Adrenal gland (tissue), 12 donors: ENCODE measurements around the gene GMDS. TPM values are rescaled to one million over a fixed set of nuclear protein-coding genes. Genes with fewer than 3 reads are reported as not detected.

Experiments used
- DNase-seq, 7 donors: peaks; one replicate each; pipeline ENCODE4 v3.0.0-alpha.2; 2019 to 2020
- H3K27ac ChIP-seq, 5 donors: fragments of 200-600 bp; sonication (generic) in 4 of 5; 1 replicate in 3 of 5; 2 replicates in 2 of 5; pipeline versions ENCODE4 v1.5.1 to v1.8.0; 2016 to 2020; ENCODE audit warnings: mild to moderate bottlenecking in 1 of 5
- H3K27me3 ChIP-seq: fragments of 200-600 bp; 2 replicates; pipeline ENCODE4 v1.8.0; 2021
- H3K36me3 ChIP-seq, 2 donors: fragments of 200-600 bp; replicated peaks in 1 of 2; 1 replicate in 1 of 2; 2 replicates in 1 of 2; pipeline versions ENCODE4 v1.5.1 to v1.8.0; 2018 to 2022
- H3K4me1 ChIP-seq, 2 donors: fragments of 200-600 bp; replicated peaks in 1 of 2; 1 replicate in 1 of 2; 2 replicates in 1 of 2; pipeline versions ENCODE4 v1.5.1 to v1.8.0; 2018 to 2021
- H3K4me3 ChIP-seq, 4 donors: fragments of 200-600 bp; sonication (generic) in 3 of 4; one replicate each; pipeline ENCODE4 v1.5.1; 2016 to 2018
- H3K9me3 ChIP-seq, 3 donors: fragments of 200-600 bp; sonication (generic) in 1 of 3; replicated peaks in 1 of 3; 1 replicate in 2 of 3; 2 replicates in 1 of 3; pipeline versions ENCODE4 v1.5.1 to v1.8.0; 2016 to 2021
- CTCF ChIP-seq, 6 experiments: fragments of 450-650 bp in 4 of 6; fragments of 200-600 bp in 2 of 6; sonication (generic) in 1 of 6; IDR thresholded peaks; 1 replicate in 5 of 6; 2 replicates in 1 of 6; pipeline versions ENCODE4 v1.5.1 to v1.8.0; 2016 to 2021; ENCODE audit warnings: antibody characterized with exemption in 6 of 6, mild to moderate bottlenecking in 2 of 6, moderate library complexity in 1 of 6
- POLR2A ChIP-seq, 2 donors: fragments of 450-650 bp; IDR thresholded peaks; one replicate each; pipeline ENCODE4 v1.6.1; 2017; ENCODE audit warnings: antibody characterized with exemption in 2 of 2, mild to moderate bottlenecking in 2 of 2, moderate library complexity in 1 of 2
- WGBS, 4 donors: extraction: QIAGEN DNeasy Blood & Tissue Kit in 2 of 4; methylation state at CpG; one replicate each; pipeline versions ENCODE4 v1.1.5 to v1.1.7; 2013 to 2017; 5-methylcytosine and 5-hydroxymethylcytosine counted together
- intact Hi-C, 2 donors: fragments of 100-400 bp; cut with DNase I; formaldehyde crosslinking; loops; one replicate each; pipeline versions ENCODE4 v1.14.1 to v1.15.0; 2022 to 2023
- polyA plus RNA-seq, 3 donors: library from polyadenylated mRNA; stranded (reverse); fragments of 200-250 nt in 2 of 3; fragments of 350-450 nt in 1 of 3; fragmentation: Illumina TruSeq in 1 of 3; extraction: RNeasy Lipid Tissue Mini Kit (QIAGEN cat#74804) in 1 of 3; gene quantifications; one replicate each; pipeline ENCODE4 v1.2.3, GENCODE V29; 2013 to 2014
- total RNA-seq, 9 donors: library from RNA; depleted of rRNA in 4 of 9; stranded (reverse); fragments of >200 nt in 4 of 9; fragments of 120-200 nt in 1 of 9; fragmentation: NEBNext Ultra II Directional in 1 of 9; extraction: Animal tissue kit (Norgen Biotek cat#: 25700) in 1 of 9; gene quantifications; one replicate each; pipeline versions ENCODE4 v1.1.0 to v1.2.4, GENCODE V29; 2013 to 2023
- donor health status: healthy with polysubstance abuse.
- donor health status: Bipolar disorder and iron deficiency.
- donor health status: DM: yes; HTN: yes; CAD: no.
- donor health status: DM: no; HTN: no; CAD: no.
- donor health status: DM: no; HTN: no; CAD: no.
- donor health status: DM: yes; HTN: yes; CAD: no.

Gene GMDS
- total and polyA plus RNA-seq, 12 donors, result 8.5 to 39.2 (median 15.2) TPM

GRCh38 chr6:2178125-2178524 is 67.3 kb downstream of the GMDS start:
- intact Hi-C loops, result no loop called here

DNA sequence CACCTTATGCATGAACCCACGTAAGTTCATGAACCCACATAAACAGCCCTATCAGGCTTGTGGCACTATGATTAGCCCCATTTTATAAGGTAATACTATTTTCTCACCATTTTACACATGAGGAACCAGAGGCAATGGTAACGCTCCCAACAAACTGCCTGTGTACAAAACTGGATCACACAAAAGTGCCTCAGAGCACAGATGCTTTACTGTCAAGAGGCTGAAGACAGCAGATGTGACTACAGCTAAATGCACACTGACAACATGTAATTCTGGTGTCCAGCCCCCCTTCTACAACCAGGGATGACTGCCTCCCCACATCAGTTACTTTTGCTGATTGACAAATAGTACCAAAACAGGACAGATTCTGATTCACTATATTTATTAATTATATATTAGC is 69.6 kb downstream of the GMDS start:
- 92 to 98% (median 96%) methylated on average over 2 of the region's 2 CpGs for WGBS, 4 donors

More at GRCh38 chr6:2178125-2178524, 67.3 kb downstream of the GMDS start:
- H3K27ac ChIP-seq, result no peak overlapping the region
- DNase-seq, result no peak
- H3K27me3 ChIP-seq, result no peaks in the 10 kb centered on the region
- WGBS, 4 donors, result 90 to 97% (median 94%) methylated on average over 4 of the region's 4 CpGs
- TF ChIP-seq POLR2A (IDR thresholded peaks at IDR 0.05) (no peak), CTCF (IDR thresholded peaks at IDR 0.05) (no peak)
- H3K4me3 ChIP-seq, result no peak overlapping the region
- no peaks in the 10 kb centered on the region for H3K9me3 ChIP-seq
- H3K4me1 ChIP-seq, result no peaks in the 10 kb centered on the region
- H3K36me3 ChIP-seq, result no peaks in the 10 kb centered on the region

GRCh38 chr6:2173203-2173961 is 72.0 kb downstream of the GMDS start:
- H3K9me3 ChIP-seq, result no peaks in the 10 kb centered on the region
- H3K27me3 ChIP-seq, result no peaks in the 10 kb centered on the region
- WGBS, 4 donors, result 88 to 92% (median 90%) methylated on average over 4 of the region's 4 CpGs
- no peak for TF ChIP-seq CTCF (IDR thresholded peaks at IDR 0.05)
- no peak for DNase-seq
- no peak overlapping the region for H3K27ac ChIP-seq
- H3K4me3 ChIP-seq, result no peak overlapping the region
- no peaks in the 10 kb centered on the region for H3K4me1 ChIP-seq
- no peaks in the 10 kb centered on the region for H3K36me3 ChIP-seq
- intact Hi-C loops, result no loop called here

More for the DNA sequence above, 69.6 kb downstream of the GMDS start:
- TF ChIP-seq CTCF (IDR thresholded peaks at IDR 0.05) (no peak), POLR2A (IDR thresholded peaks at IDR 0.05) (no peak)
- no peak for DNase-seq
- Histone ChIP-seq H3K4me1 (no peaks in the 10 kb centered on the region), H3K27me3 (no peaks in the 10 kb centered on the region), H3K27ac (no peak overlapping the region), H3K36me3 (no peaks in the 10 kb centered on the region), H3K4me3 (no peak overlapping the region), H3K9me3 (no peaks in the 10 kb centered on the region)
- intact Hi-C loops, result no loop called here

DNA sequence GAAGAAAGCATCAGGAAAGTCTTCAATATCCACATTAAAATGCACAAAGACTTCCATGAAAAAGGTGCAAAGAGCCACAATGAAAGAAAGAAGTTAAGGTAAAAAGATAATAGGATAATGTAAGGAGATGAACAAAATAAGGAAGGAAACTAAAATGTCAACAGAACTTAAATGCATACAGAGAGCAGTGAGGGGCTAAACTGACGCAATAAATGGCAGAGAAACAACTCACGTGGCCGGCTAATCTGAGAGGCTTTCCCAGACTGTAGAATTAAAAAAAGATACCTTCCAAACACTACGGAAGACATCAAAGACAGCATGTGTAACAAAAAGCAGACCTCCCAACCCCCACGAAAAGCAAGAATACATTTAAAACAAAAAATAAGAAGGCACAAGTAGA is 73.7 kb downstream of the GMDS start:
- no peak overlapping the region for H3K4me3 ChIP-seq
- H3K36me3 ChIP-seq, result no peaks in the 10 kb centered on the region
- no peaks in the 10 kb centered on the region for H3K9me3 ChIP-seq
- no peak for TF ChIP-seq POLR2A (IDR thresholded peaks at IDR 0.05)
- no peak for TF ChIP-seq CTCF (IDR thresholded peaks at IDR 0.05)
- H3K27ac ChIP-seq, result no peak overlapping the region
- H3K4me1 ChIP-seq, result no peaks in the 10 kb centered on the region
- intact Hi-C loops, result no loop called here
- no peaks in the 10 kb centered on the region for H3K27me3 ChIP-seq
- WGBS, 4 donors, result 78 to 83% (median 80%) methylated on average over 5 of the region's 5 CpGs
- no peak for DNase-seq
